K562 (cell line): Measurements from ENCODE around the gene HEBP2. TPM values are rescaled to one million over a fixed set of nuclear protein-coding genes. Genes with fewer than 3 reads are reported as not detected.
A peak's percentile ranks its signal among the peaks of the same experiment; 100 is the strongest.

Experiments used
- ATAC-seq: fragments of 200-7000 bp; cut with Tn5 transposase; 3 replicates; pipeline ENCODE4 v1.9.1; 2020; ENCODE audit warnings: moderate library complexity
- BruUV-seq: library from RNA; stranded (reverse); fragments of 400-500 nt; replicated peaks from 2 replicates; lab custom pipeline; 2021; lab: Mats Ljungman, UMichigan
- CTCF ChIA-PET: fragments of 300-600 bp; formaldehyde crosslinking; extraction: SDS; loops from one replicate; lab custom pipeline; 2021; ENCODE audit warnings: low intra/inter-chr PET ratio; lab: Yijun Ruan, JAX
- POLR2A ChIA-PET: fragments of 300-600, 350-650 bp; sonication (Branson Sonifier 250); formaldehyde crosslinking; extraction: SDS; loops from one replicate; lab custom pipeline; 2021; ENCODE audit warnings: antibody characterized with exemption, inconsistent platforms; lab: Yijun Ruan, JAX
- DNase-seq, 4 experiments: peaks; one replicate each; pipeline versions ENCODE4 v3.0.0 to v3.0.0-alpha.2; 2011 to 2018; ENCODE audit warnings: low spot score in 3 of 4, mixed read lengths in 3 of 4; ENCODE audit errors: extremely low read depth in 1 of 4
- FAIRE-seq: peaks from 2 replicates; lab custom pipeline; 2011; peaks lifted over from hg19 to GRCh38; lab: Jason Lieb, UNC
- H2AFZ ChIP-seq: 2 replicates; pipeline ENCODE4 v1.6.0; 2011; ENCODE audit warnings: low read depth, low read length, control low read depth, inconsistent platforms
- H3K27ac ChIP-seq: fragments of 200-600 bp; 3 replicates; pipeline ENCODE4 v1.8.0; 2011; ENCODE audit warnings: low read depth, mild to moderate bottlenecking, control low read depth, inconsistent platforms, low read length, moderate library complexity, mixed read lengths; ENCODE audit errors: extremely low read depth
- H3K27me3 ChIP-seq, 2 experiments: fragments of 300-600 bp in 1 of 2; 2 replicates in 1 of 2; 3 replicates in 1 of 2; pipeline versions ENCODE4 v1.6.0 to v1.8.0; 2011; ENCODE audit warnings: inconsistent platforms in 2 of 2, low read length in 2 of 2, mild to moderate bottlenecking in 1 of 2, mixed read lengths in 1 of 2, moderate library complexity in 1 of 2; ENCODE audit not compliant: control insufficient read depth in 2 of 2, insufficient read depth in 2 of 2
- H3K36me3 ChIP-seq: fragments of 300-600 bp; 3 replicates; pipeline ENCODE4 v1.8.0; 2011; ENCODE audit warnings: mild to moderate bottlenecking, low read length, inconsistent platforms; ENCODE audit not compliant: control insufficient read depth, insufficient read depth
- H3K4me1 ChIP-seq, 2 experiments: fragments of 200-600 bp in 1 of 2; replicated peaks in 1 of 2; 2 replicates in 1 of 2; 3 replicates in 1 of 2; pipeline versions ENCODE4 v1.5.1 to v1.8.0; 2011; ENCODE audit warnings: inconsistent platforms in 2 of 2, low read length in 2 of 2, mild to moderate bottlenecking in 1 of 2, mixed read lengths in 1 of 2, moderate library complexity in 1 of 2; ENCODE audit not compliant: control insufficient read depth in 2 of 2, insufficient read depth in 2 of 2
- H3K4me2 ChIP-seq: 2 replicates; pipeline ENCODE4 v1.6.1; 2011; ENCODE audit warnings: low read length, control low read depth, inconsistent platforms, mixed read lengths; ENCODE audit not compliant: insufficient read depth
- H3K4me3 ChIP-seq: fragments of 200-600 bp; sonication (generic), shearing (Covaris generic); 2 replicates; pipeline ENCODE4 v1.5.1; 2016; ENCODE audit warnings: control low read depth, inconsistent platforms
- H3K79me2 ChIP-seq: fragments of 200-600 bp; 3 replicates; pipeline ENCODE4 v1.8.0; 2011; ENCODE audit warnings: low read length, inconsistent platforms; ENCODE audit not compliant: control insufficient read depth, insufficient read depth
- H3K9ac ChIP-seq, 2 experiments: 2 replicates each; pipeline versions ENCODE4 v1.6.0 to v1.6.1; 2011; ENCODE audit warnings: low read depth in 2 of 2, low read length in 2 of 2, control low read depth in 1 of 2, inconsistent platforms in 1 of 2, mild to moderate bottlenecking in 1 of 2, mixed read lengths in 1 of 2; ENCODE audit not compliant: insufficient read depth in 1 of 2
- H3K9me1 ChIP-seq: one replicate; pipeline ENCODE4 v1.6.0; 2011; ENCODE audit warnings: inconsistent platforms, mild to moderate bottlenecking, low read length, moderate library complexity; ENCODE audit not compliant: control insufficient read depth, insufficient read depth
- H3K9me3 ChIP-seq: replicated peaks from 2 replicates; pipeline ENCODE4 v1.5.1; 2011; ENCODE audit warnings: low read depth, low read length, inconsistent platforms; ENCODE audit not compliant: control insufficient read depth, insufficient read depth
- H4K20me1 ChIP-seq: replicated peaks from 2 replicates; pipeline ENCODE4 v1.6.1; 2011; ENCODE audit warnings: low read length, inconsistent platforms, mixed read lengths; ENCODE audit not compliant: control insufficient read depth, insufficient read depth
- HNRNPH1 ChIP-seq: fragments of 200-400 bp; formaldehyde crosslinking; optimal IDR thresholded peaks from 2 replicates; pipeline ENCODE3; 2017; ENCODE audit warnings: low read depth, mild to moderate bottlenecking, low read length, moderate library complexity
- ZBTB17 ChIP-seq: fragments of 450-650 bp; formaldehyde crosslinking; IDR thresholded peaks from 2 replicates; pipeline ENCODE4 v1.4.0; 2020; ENCODE audit warnings: mild to moderate bottlenecking
- ZNF347 ChIP-seq: fragments of 450-650 bp; formaldehyde crosslinking; IDR thresholded peaks from 2 replicates; pipeline ENCODE4 v1.4.0; 2020; ENCODE audit warnings: low read depth, mild to moderate bottlenecking, moderate library complexity
- WGBS: fragments of 100-300 bp; shearing (Covaris generic); methylation state at CpG from one replicate; pipeline ENCODE4 v1.1.6; 2016; ENCODE audit warnings: low coverage, mixed read lengths; ENCODE audit not compliant: insufficient coverage; ENCODE audit errors: missing lambda C conversion rate; 5-methylcytosine and 5-hydroxymethylcytosine counted together
- in situ Hi-C: fragments of 300-500 bp; cut with MboI; formaldehyde crosslinking; loops from 4 replicates; pipeline ENCODE4 v1.15.0; 2018; ENCODE audit warnings: inconsistent platforms, mixed read lengths
- intact Hi-C: fragments of 100-400 bp; cut with micrococcal nuclease; formaldehyde crosslinking; loops from 2 replicates; pipeline ENCODE4 v1.14.2; 2022
- polyA plus RNA-seq, 8 experiments: library from polyadenylated mRNA; depleted of rRNA in 4 of 8; stranded (reverse) in 5 of 8; unstranded in 3 of 8; fragments of >200 nt; fragmentation: Nextera tagmentation in 2 of 8; fragmentation: Illumina TruSeq in 1 of 8; extraction: Ambion mirVana in 2 of 8; extraction: Trizol in 1 of 8; gene quantifications; 2 replicates each; pipeline versions ENCODE4 v1.2.1 to v1.2.3, GENCODE V29; 2011 to 2014; ENCODE audit warnings: inconsistent platforms in 1 of 8, missing spikeins in 1 of 8
- total RNA-seq, 7 experiments: library from RNA; depleted of rRNA in 6 of 7; stranded (reverse); fragments of >200 nt in 6 of 7; fragmentation: Illumina TruSeq in 2 of 7; extraction: Trizol in 2 of 7; gene quantifications; 2 replicates each; pipeline versions ENCODE4 v1.2.1 to v1.2.3, GENCODE V29; 2011 to 2021; ENCODE audit warnings: low replicate concordance in 1 of 7
- TF ChIP-seq, protein P1 (sequence below): fragments of 450-650 bp; IDR thresholded peaks from 2 replicates; pipeline ENCODE4 v1.6.1; 2016; ENCODE audit warnings: antibody characterized with exemption

HEBP2 gene
- total and polyA plus RNA-seq, 9 of the 15 experiments (the other 6 are each of a cell fraction or from before 2014, with no cell fraction given): 8.5 to 63.7 (median 36.9) TPM

DNA sequence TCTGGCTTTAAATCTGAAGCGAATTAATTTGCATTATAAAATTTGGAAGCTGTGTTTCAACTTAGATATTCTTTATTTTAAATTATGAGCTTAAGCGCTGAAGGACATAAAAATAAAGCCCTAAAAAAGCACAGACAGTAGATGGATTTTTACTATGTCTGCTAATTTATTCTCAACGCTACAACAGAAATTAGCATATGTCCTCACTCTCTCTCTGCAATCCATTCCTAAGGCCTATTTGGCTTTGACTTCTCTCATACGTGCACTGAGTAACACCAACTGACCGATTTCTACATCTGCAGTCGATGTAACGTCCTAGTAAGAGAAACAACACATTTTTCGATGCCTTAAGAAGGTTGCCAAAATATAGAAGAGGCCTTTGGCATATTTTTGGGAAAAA, 23.7 kb downstream of the HEBP2 start:
- no peaks in the 10 kb centered on the region for H4K20me1 ChIP-seq
- no peak overlapping the region for H3K27ac ChIP-seq
- BruUV-seq: no TSS peak
- no peak overlapping the region for H3K4me2 ChIP-seq
- H3K79me2 ChIP-seq: no peaks in the 10 kb centered on the region
- H2AFZ ChIP-seq: no peak overlapping the region
- ATAC-seq (no peak), FAIRE-seq (no peak), DNase-seq (no peak)
- no peaks in the 10 kb centered on the region for H3K9me1 ChIP-seq
- ChIA-PET POLR2A (interaction anchor here (1.0 to 1.7 kb wide), 2 partner anchors 14 to 26 kb away, joined by 3 to 4 read pairs; no protein-coding TSS in a partner anchor), CTCF (interaction anchor here (0.7 kb wide), 1 partner anchor 571 kb away, joined by 3 read pairs; no protein-coding TSS in a partner anchor)
- peaks cover 0 to 10% of the 10 kb centered on the region in 2 experiments; a peak in 1 of 5 replicates for H3K4me1 ChIP-seq
- TF ChIP-seq ZBTB17 (0 out of 2 replicates have a peak, but pooled peaks have one; percentile 23), HNRNPH1 (no peak), ZNF347 (no peak)
- TF ChIP-seq, protein P1, sequence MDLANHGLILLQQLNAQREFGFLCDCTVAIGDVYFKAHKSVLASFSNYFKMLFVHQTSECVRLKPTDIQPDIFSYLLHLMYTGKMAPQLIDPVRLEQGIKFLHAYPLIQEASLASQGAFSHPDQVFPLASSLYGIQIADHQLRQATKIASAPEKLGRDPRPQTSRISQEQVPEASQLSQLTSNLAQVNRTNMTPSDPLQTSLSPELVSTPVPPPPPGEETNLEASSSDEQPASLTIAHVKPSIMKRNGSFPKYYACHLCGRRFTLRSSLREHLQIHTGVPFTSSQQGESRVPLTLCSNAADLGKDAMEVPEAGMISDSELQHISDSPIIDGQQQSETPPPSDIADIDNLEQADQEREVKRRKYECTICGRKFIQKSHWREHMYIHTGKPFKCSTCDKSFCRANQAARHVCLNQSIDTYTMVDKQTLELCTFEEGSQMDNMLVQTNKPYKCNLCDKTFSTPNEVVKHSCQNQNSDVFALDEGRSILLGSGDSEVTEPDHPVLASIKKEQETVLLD: no peak
- 3% methylated on average over 8 of the region's 8 CpGs for WGBS
- in situ Hi-C loops (no loop called here), intact Hi-C loops (loop anchor here (2.0 to 10.0 kb wide), 3 partner anchors 95 to 937 kb away; no protein-coding TSS in a partner anchor)
- no peak overlapping the region for H3K9ac ChIP-seq
- no peak overlapping the region for H3K4me3 ChIP-seq
- H3K27me3 ChIP-seq: peaks cover 55 to 64% of the 10 kb centered on the region in 2 experiments
- no peaks in the 10 kb centered on the region for H3K9me3 ChIP-seq
- H3K36me3 ChIP-seq: no peaks in the 10 kb centered on the region
